Mesodermal cell (in vitro differentiated cells): ENCODE results near the gene MORC2.

Source experiments
- H3K27ac ChIP-seq: 2 replicates; pipeline ENCODE4 v1.7.0; 2013; ENCODE audit warnings: mild to moderate bottlenecking, low read depth, low read length, moderate library complexity; ENCODE audit not compliant: severe bottlenecking
- H3K36me3 ChIP-seq: 2 replicates; pipeline ENCODE4 v1.7.1; 2013; ENCODE audit warnings: mild to moderate bottlenecking, low read length, moderate library complexity; ENCODE audit not compliant: control insufficient read depth, insufficient read depth
- H3K4me1 ChIP-seq: one replicate; pipeline ENCODE4 v1.7.1; 2013; ENCODE audit warnings: mild to moderate bottlenecking, low read length; ENCODE audit not compliant: insufficient read depth, control insufficient read depth, poor library complexity, severe bottlenecking
- H3K4me3 ChIP-seq: 2 replicates; pipeline ENCODE4 v1.7.0; 2013; ENCODE audit warnings: low read length, control low read depth, mild to moderate bottlenecking; ENCODE audit not compliant: insufficient read depth, poor library complexity, severe bottlenecking; ENCODE audit errors: extremely low read depth
- H3K9me3 ChIP-seq: 2 replicates; pipeline ENCODE4 v1.7.1; 2013; ENCODE audit warnings: mild to moderate bottlenecking, low read length, moderate library complexity; ENCODE audit not compliant: control insufficient read depth
- WGBS, 2 experiments: methylation state at CpG; one replicate each; pipeline ENCODE4 v1.1.5; 2013; ENCODE audit warnings: missing lambda C conversion rate in 2 of 2; ENCODE audit not compliant: insufficient coverage in 2 of 2; 5-methylcytosine and 5-hydroxymethylcytosine counted together

Gene MORC2

DNA sequence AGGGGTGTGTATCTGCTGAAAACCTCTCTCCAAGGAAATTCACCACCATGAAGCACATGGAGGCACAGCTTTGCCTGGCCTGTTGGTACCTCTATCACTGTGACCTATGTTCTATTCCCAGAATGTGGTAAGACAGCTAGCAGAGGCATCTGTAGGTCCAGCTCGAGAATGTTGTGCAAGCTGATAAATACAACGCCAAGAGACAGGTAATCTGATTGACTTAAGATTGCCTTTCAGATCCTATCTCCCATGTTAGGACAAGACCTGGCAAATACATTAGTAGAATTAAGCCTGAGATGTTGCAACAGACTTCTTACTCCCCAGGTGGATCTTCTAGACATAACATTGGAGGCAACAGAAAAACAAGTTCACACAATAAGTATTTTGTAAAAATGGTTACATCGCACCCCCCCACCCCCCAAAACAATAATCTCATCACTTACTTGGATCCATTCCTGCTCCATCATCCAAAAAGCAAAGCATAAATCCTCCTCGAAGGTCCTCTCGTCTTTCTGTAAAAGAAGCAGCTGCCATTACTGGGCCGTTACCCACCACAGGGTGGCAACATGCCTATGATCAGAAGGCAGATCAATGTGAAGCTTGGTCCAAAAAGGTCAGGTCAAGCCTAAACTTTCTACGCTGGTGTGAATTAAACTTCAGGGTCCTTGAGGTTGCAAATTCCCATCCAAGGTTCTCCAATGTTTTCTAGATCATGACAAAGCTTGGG, 18.5 kb downstream of the MORC2 start:
- H3K27ac ChIP-seq = no peak overlapping the region
- peaks cover 100% of the 10 kb centered on the region for H3K36me3 ChIP-seq
- H3K9me3 ChIP-seq = no peaks in the 10 kb centered on the region
- 96 to 97% methylated on average over 6 of the region's 7 CpGs for WGBS, 2 experiments
- no peak overlapping the region for H3K4me3 ChIP-seq
- H3K4me1 ChIP-seq = no peaks in the 10 kb centered on the region

- Histone ChIP-seq H3K9me3 (no peaks in the 10 kb centered on the region), H3K27ac (no peak overlapping the region), H3K36me3 (peaks cover 100% of the 10 kb centered on the region), H3K4me1 (no peaks in the 10 kb centered on the region), H3K4me3 (no peak overlapping the region)
- 93 to 96% methylated on average over 3 of the region's 3 CpGs for WGBS, 2 experiments
These were observed 19.6 kb downstream of the MORC2 start for GRCh38 chr22:30948930-30949342.

DNA sequence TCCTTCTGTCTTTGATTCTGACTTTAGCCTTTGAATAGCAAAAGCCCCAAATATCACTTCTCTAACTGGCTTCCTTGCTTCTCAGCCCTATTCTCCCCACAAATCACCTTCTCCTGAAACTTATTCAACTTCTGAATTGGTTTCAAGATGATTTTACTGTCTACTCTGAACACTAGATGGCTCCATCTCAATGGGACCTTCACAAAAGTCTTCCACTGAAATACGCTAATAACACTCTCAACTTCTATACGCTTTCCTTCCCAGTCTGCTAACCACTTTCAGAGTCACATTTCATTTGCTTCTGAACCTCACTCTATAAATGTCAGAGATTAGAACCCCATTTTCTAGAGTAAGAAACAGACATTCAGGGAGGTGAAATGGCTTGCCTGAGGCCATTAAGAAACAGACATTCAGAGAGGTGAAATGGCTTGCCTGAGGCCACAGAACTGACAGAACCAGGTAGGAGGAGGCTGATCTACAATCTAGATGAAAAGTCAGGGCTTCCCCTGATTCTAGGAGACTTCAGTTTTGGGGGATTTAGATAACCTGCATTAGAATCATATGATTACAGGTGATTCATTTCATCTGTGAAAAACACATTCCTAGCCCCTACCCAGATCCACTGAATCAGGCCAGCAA, 20.6 kb downstream of the MORC2 start:
- peaks cover 100% of the 10 kb centered on the region for H3K36me3 ChIP-seq
- no peaks in the 10 kb centered on the region for H3K4me1 ChIP-seq
- no peak overlapping the region for H3K27ac ChIP-seq
- WGBS, 2 experiments = 66% methylated on average over 2 of the region's 2 CpGs; no CpG with 5 or more reads in 1 of the 2 experiments
- H3K4me3 ChIP-seq = no peak overlapping the region
- no peaks in the 10 kb centered on the region for H3K9me3 ChIP-seq

- Histone ChIP-seq H3K27ac (no peak overlapping the region), H3K4me3 (no peak overlapping the region), H3K36me3 (peaks cover 100% of the 10 kb centered on the region), H3K9me3 (no peaks in the 10 kb centered on the region), H3K4me1 (no peaks in the 10 kb centered on the region)
- 63 to 81% methylated on average over 3 to 4 of the region's 5 CpGs for WGBS, 2 experiments
These were observed 21.3 kb downstream of the MORC2 start for GRCh38 chr22:30947173-30947815.

- 87 to 90% methylated on average over 6 to 7 of the region's 7 CpGs for WGBS, 2 experiments
- Histone ChIP-seq H3K4me1 (no peaks in the 10 kb centered on the region), H3K9me3 (no peaks in the 10 kb centered on the region), H3K36me3 (peaks cover 100% of the 10 kb centered on the region), H3K4me3 (no peak overlapping the region), H3K27ac (no peak overlapping the region)
These were observed 22.2 kb downstream of the MORC2 start for GRCh38 chr22:30946354-30946753.

GRCh38 chr22:30945653-30946052, 22.9 kb downstream of the MORC2 start:
- no peaks in the 10 kb centered on the region for H3K9me3 ChIP-seq
- no peaks in the 10 kb centered on the region for H3K4me1 ChIP-seq
- no peak overlapping the region for H3K4me3 ChIP-seq
- WGBS, 2 experiments = 88 to 100% methylated on average over 2 of the region's 2 CpGs
- H3K27ac ChIP-seq = no peak overlapping the region
- H3K36me3 ChIP-seq = peaks cover 100% of the 10 kb centered on the region

GRCh38 chr22:30944986-30945385, 23.6 kb downstream of the MORC2 start:
- no peak overlapping the region for H3K27ac ChIP-seq
- no peak overlapping the region for H3K4me3 ChIP-seq
- whole genome bisulfite sequencing, 2 experiments = 96 to 97% methylated on average over 4 of the region's 4 CpGs
- H3K9me3 ChIP-seq = no peaks in the 10 kb centered on the region
- no peaks in the 10 kb centered on the region for H3K4me1 ChIP-seq
- peaks cover 100% of the 10 kb centered on the region for H3K36me3 ChIP-seq

DNA sequence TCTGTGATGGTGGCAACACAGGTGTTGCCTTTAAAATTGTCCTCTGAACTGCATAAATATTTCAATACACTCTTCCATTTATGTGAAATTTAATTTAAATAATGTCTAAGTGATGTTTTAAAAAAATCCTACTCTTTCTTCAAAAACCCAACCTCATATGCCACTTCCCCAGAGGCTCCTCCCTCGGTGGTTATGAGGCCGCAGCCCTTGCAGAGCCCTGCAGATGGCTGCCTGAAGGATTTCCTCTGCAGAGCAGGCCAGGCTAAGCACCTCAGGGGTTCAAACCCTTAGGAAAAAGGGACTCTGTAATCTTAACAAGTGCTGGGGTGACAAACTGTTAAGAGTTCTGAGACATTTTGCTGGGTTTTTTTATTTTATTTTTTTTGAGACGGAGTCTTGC, 25.2 kb downstream of the MORC2 start:
- Histone ChIP-seq H3K4me1 (no peaks in the 10 kb centered on the region), H3K27ac (no peak overlapping the region), H3K4me3 (no peak overlapping the region), H3K36me3 (peaks cover 100% of the 10 kb centered on the region), H3K9me3 (no peaks in the 10 kb centered on the region)
- 92 to 100% methylated on average over 2 to 3 of the region's 3 CpGs for WGBS, 2 experiments

DNA sequence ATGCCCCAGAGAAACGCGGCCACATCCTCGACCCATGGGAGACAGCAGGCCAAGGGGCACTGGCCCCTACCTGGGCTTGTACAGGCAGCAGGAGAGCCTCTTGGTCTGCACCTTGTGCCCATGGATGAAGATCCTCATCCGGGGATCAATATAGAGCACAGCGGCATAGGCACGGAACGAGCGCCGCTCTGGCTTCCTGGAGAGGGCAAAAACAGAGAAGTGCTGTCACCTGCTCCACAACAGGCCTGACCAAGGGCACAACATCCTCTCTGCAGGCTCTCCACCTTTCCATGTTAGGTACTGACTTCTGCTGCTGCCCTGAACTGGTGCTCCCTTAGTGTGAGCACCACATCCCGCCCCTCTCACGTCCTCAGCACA, 27.2 kb downstream of the MORC2 start:
- peaks cover 100% of the 10 kb centered on the region for H3K36me3 ChIP-seq
- 98% methylated on average over 9 of the region's 11 CpGs for WGBS, 2 experiments
- H3K4me3 ChIP-seq = no peak overlapping the region
- no peaks in the 10 kb centered on the region for H3K9me3 ChIP-seq
- no peaks in the 10 kb centered on the region for H3K4me1 ChIP-seq
- H3K27ac ChIP-seq = no peak overlapping the region

- Histone ChIP-seq H3K4me3 (no peak overlapping the region), H3K9me3 (no peaks in the 10 kb centered on the region), H3K27ac (no peak overlapping the region), H3K36me3 (peaks cover 98% of the 10 kb centered on the region), H3K4me1 (no peaks in the 10 kb centered on the region)
- WGBS, 2 experiments = 89 to 98% methylated on average over 7 of the region's 7 CpGs
These were observed 27.8 kb downstream of the MORC2 start for GRCh38 chr22:30940685-30941362.
